Left lung (tissue), 10 donors: Measurements from ENCODE around the gene PLAGL1. TPM values are rescaled to one million over a fixed set of nuclear protein-coding genes. Genes with fewer than 3 reads are reported as not detected.
A peak's percentile ranks its signal among the peaks of the same experiment; 100 is the strongest.

Experiments used
- ATAC-seq: fragments of 200-7000 bp; cut with Tn5 transposase; one replicate; pipeline ENCODE4 v1.9.1; 2020; ENCODE audit warnings: moderate library complexity
- DNase-seq, 4 donors: peaks; one replicate each; pipeline ENCODE4 v3.0.0-alpha.2; 2013 to 2020
- H3K27ac ChIP-seq, 2 donors: fragments of 200-600 bp; sonication (generic) in 1 of 2; one replicate each; pipeline versions ENCODE4 v1.5.0 to v1.8.0; 2020 to 2021
- H3K27me3 ChIP-seq, 2 donors: fragments of 200-600 bp; sonication (generic) in 1 of 2; one replicate each; pipeline versions ENCODE4 v1.5.0 to v1.8.0; 2020 to 2021
- H3K36me3 ChIP-seq, 2 donors: fragments of 200-600 bp; sonication (generic) in 1 of 2; one replicate each; pipeline versions ENCODE4 v1.5.0 to v1.8.0; 2020 to 2021
- H3K4me1 ChIP-seq, 2 donors: fragments of 200-600 bp; one replicate each; pipeline ENCODE4 v1.8.0; 2021
- H3K4me3 ChIP-seq, 2 donors: fragments of 200-600 bp; sonication (generic) in 1 of 2; one replicate each; pipeline versions ENCODE4 v1.5.0 to v1.8.0; 2020 to 2021; ENCODE audit warnings: mild to moderate bottlenecking in 1 of 2
- H3K9me3 ChIP-seq, 2 donors: fragments of 200-600 bp; sonication (generic) in 1 of 2; one replicate each; pipeline versions ENCODE4 v1.5.0 to v1.8.0; 2020 to 2021
- CTCF ChIP-seq, 2 donors: fragments of 200-600 bp; sonication (generic) in 1 of 2; IDR thresholded peaks; one replicate each; pipeline versions ENCODE4 v1.5.0 to v1.8.0; 2021; ENCODE audit warnings: antibody characterized with exemption in 2 of 2
- intact Hi-C, 2 donors: fragments of 100-400 bp; cut with DNase I; formaldehyde crosslinking; loops; one replicate each; pipeline versions ENCODE4 v1.11.2 to v1.14.2; 2022
- polyA plus RNA-seq, 6 donors: library from polyadenylated mRNA; unstranded; fragments of 120-200 nt; gene quantifications; one replicate each; pipeline ENCODE4 v1.2.1, GENCODE V29; 2013; ENCODE audit not compliant: insufficient read length in 6 of 6
- total RNA-seq, 2 donors: library from RNA; stranded (reverse); fragmentation: NEBNext Ultra II Directional; extraction: Animal tissue kit (Norgen Biotek cat#: 25700); gene quantifications; one replicate each; pipeline ENCODE4 v1.2.1, GENCODE V29; 2021
- donor health status: DM: no; HTN: yes; CAD: no.
- donor health status: DM: no; HTN: no; CAD: no.

The PLAGL1 gene
- total and polyA plus RNA-seq, 8 donors = 38.5 to 166 (median 137) TPM

- Histone ChIP-seq H3K4me3 (no peak overlapping the region), H3K36me3 (no peaks in the 10 kb centered on the region), H3K27ac (no peak overlapping the region), H3K27me3 (no peaks in the 10 kb centered on the region), H3K4me1 (no peaks in the 10 kb centered on the region), H3K9me3 (no peaks in the 10 kb centered on the region)
- ATAC-seq (no peak), DNase-seq (no peak)
- no peak for TF ChIP-seq CTCF (IDR thresholded peaks at IDR 0.05)
- intact Hi-C loops = no loop called here
These were observed 27.1 kb downstream of the PLAGL1 start for GRCh38 chr6:143980921-143981320.

GRCh38 chr6:143976806-143977349 is 31.2 kb downstream of the PLAGL1 start:
- DNase-seq (no peak), ATAC-seq (no peak)
- H3K27me3 ChIP-seq = no peaks in the 10 kb centered on the region
- H3K27ac ChIP-seq = no peak overlapping the region
- H3K4me3 ChIP-seq = no peak overlapping the region
- intact Hi-C loops = no loop called here
- H3K9me3 ChIP-seq = no peaks in the 10 kb centered on the region
- H3K36me3 ChIP-seq = no peaks in the 10 kb centered on the region
- TF ChIP-seq CTCF (IDR thresholded peaks at IDR 0.05) = no peak
- peaks cover 0 to under 1% of the 10 kb centered on the region in 2 donors for H3K4me1 ChIP-seq

DNA sequence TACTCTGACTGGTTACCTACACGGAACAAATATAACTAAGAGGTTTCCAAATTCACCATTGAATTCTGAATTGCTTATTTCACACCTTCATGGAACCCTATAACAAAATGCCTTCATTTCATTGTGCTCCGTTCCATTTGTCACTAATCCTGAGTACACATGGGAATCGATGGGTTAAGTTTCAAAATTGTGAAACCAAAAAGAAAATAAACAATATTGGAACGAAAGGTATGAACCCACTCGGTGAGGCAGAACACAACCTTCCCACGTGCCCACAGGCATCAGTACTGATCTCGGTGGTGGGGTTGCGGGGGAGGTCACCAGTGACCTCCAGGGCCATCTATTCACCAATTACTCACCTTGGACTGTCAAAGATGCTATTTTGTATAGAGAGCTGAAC is 34.0 kb downstream of the PLAGL1 start:
- Histone ChIP-seq H3K9me3 (no peaks in the 10 kb centered on the region), H3K4me1 (peaks cover 7 to 11% of the 10 kb centered on the region in 2 donors), H3K4me3 (no peak overlapping the region), H3K27me3 (no peaks in the 10 kb centered on the region), H3K27ac (no peak overlapping the region), H3K36me3 (no peaks in the 10 kb centered on the region)
- intact Hi-C loops = no loop called here
- TF ChIP-seq CTCF (IDR thresholded peaks at IDR 0.05) = no peak
- no peak for ATAC-seq
- no peak for DNase-seq

- no peak overlapping the region for H3K27ac ChIP-seq
- no peak for TF ChIP-seq CTCF (IDR thresholded peaks at IDR 0.05)
- DNase-seq (no peak), ATAC-seq (no peak)
- intact Hi-C loops = no loop called here
- no peaks in the 10 kb centered on the region for H3K27me3 ChIP-seq
- no peaks in the 10 kb centered on the region for H3K36me3 ChIP-seq
- no peak overlapping the region for H3K4me3 ChIP-seq
- peaks cover 7 to 18% of the 10 kb centered on the region in 2 donors for H3K4me1 ChIP-seq
- no peaks in the 10 kb centered on the region for H3K9me3 ChIP-seq
These were observed 34.7 kb downstream of the PLAGL1 start for GRCh38 chr6:143973097-143973966.

DNA sequence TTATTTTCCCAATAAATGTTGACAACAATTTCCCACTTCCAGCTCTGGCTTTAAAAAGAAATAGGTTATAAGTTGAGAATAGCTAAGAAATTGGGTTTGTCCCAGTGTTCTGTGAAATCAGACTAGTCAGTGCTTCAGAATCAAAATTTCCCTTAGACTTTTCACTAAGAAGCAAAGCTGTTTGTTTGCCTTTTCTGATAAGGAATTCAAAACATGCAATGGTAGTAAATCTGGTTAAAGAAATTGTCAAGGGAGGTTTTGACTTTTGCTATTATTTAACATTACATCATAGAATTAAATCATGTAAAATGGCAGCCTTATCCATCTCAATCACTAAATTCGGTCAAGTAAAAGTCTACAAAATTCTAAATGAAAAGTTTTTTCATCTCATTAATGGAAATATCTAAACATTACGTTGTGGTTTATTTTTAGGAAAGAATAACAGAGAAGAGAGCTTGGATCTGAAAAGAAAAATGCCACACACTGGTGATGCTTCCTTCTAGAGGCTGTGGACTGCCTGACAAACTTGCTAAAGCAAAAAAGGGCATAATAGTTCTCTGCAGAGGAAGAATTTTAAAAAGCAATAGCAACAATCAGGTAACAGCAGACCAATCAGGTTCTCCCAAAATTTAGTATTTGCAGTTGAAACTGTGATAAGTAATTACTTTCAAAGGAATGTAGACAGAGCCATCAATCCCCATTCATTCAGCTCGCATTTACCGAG is 36.4 kb downstream of the PLAGL1 start:
- no peak overlapping the region for H3K4me3 ChIP-seq
- TF ChIP-seq CTCF (IDR thresholded peaks at IDR 0.05) = no peak
- H3K36me3 ChIP-seq = no peaks in the 10 kb centered on the region
- no peaks in the 10 kb centered on the region for H3K9me3 ChIP-seq
- no peak overlapping the region for H3K27ac ChIP-seq
- H3K27me3 ChIP-seq = no peaks in the 10 kb centered on the region
- intact Hi-C loops = no loop called here
- peaks cover 7 to 31% of the 10 kb centered on the region in 2 donors for H3K4me1 ChIP-seq
- DNase-seq (no peak), ATAC-seq (peak; percentile 15)
